HG03139 (cell line): ENCODE results near the gene ACADS.
A peak's percentile ranks its signal among the peaks of the same experiment; 100 is the strongest.

Source experiments
- ATAC-seq: cut with Tn5 transposase; IDR thresholded peaks from one replicate; pipeline ENCODE4 v1.9.1; 2021; ENCODE audit not compliant: unreplicated experiment

The ACADS gene

GRCh38 chr12:120725659-120726509 is at the start of gene ACADS:
Gene ACADS (plus strand): TSS chr12:120725826. CDS start chr12:120725886, 60 bp downstream.
- ATAC-seq: peak; percentile 95

GRCh38 chr12:120677765-120678473 is 47.7 kb upstream of the ACADS start:
- no peak for ATAC-seq

GRCh38 chr12:120678572-120678971 is 47.1 kb upstream of the ACADS start:
- ATAC-seq: no peak

- no peak for ATAC-seq
Observed at GRCh38 chr12:120680165-120680738, 45.4 kb upstream of the ACADS start.

GRCh38 chr12:120684523-120684932 is 41.1 kb upstream of the ACADS start:
- no peak for ATAC-seq

GRCh38 chr12:120685522-120685921 is 40.1 kb upstream of the ACADS start:
- ATAC-seq: no peak

- peak; percentile 60 for ATAC-seq
Observed at GRCh38 chr12:120686151-120686689, 39.4 kb upstream of the ACADS start.

- ATAC-seq: peak; percentile 67
Observed at GRCh38 chr12:120686690-120687577, 38.7 kb upstream of the ACADS start, which contains the start of gene MLEC. Gene MLEC (plus strand): TSS chr12:120687149. CDS start chr12:120687297, 148 bp downstream.

GRCh38 chr12:120687578-120688289 is 37.9 kb upstream of the ACADS start:
- ATAC-seq: no peak

- no peak for ATAC-seq
Observed at GRCh38 chr12:120688527-120689071, 37.0 kb upstream of the ACADS start.

GRCh38 chr12:120689397-120690082 is 36.1 kb upstream of the ACADS start:
- ATAC-seq: no peak

GRCh38 chr12:120690083-120690450 is 35.6 kb upstream of the ACADS start:
- no peak for ATAC-seq

GRCh38 chr12:120690978-120691377 is 34.6 kb upstream of the ACADS start:
- ATAC-seq: no peak

GRCh38 chr12:120692524-120693033 is 33.0 kb upstream of the ACADS start:
- ATAC-seq: no peak

- no peak for ATAC-seq
Observed at GRCh38 chr12:120693848-120694247, 31.8 kb upstream of the ACADS start.

- ATAC-seq: no peak
Observed at GRCh38 chr12:120696626-120697025, 29.0 kb upstream of the ACADS start.

- ATAC-seq: no peak
Observed at GRCh38 chr12:120697344-120697743, 28.3 kb upstream of the ACADS start.

- no peak for ATAC-seq
Observed at GRCh38 chr12:120698665-120699064, 27.0 kb upstream of the ACADS start.

GRCh38 chr12:120699553-120699952 is 26.1 kb upstream of the ACADS start:
- no peak for ATAC-seq
